Measurements from ENCODE around the gene NRAS.

Gene NRAS

DNA sequence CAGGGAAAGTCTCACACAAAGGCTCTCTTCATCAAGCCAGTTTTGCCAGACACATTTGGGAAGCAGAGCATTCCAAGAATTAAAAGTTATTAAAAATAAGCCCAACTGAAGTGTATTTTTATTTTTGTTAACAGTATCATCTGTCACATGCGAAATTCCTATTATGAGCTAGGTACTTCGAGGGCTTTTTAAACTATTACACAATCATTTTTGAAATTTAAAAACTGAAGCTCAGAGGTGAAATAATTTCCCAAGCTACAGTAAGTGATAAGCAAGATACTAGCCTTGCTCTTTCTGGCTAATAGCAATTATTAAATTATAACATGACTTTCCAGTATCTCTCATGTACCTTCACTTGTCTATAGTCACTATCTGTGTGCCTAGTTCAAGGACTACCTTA, 12.0 kb upstream of the NRAS start:
- no peak for DNase-seq (ENCODE audit: low read depth in 2 of 2)

DNA sequence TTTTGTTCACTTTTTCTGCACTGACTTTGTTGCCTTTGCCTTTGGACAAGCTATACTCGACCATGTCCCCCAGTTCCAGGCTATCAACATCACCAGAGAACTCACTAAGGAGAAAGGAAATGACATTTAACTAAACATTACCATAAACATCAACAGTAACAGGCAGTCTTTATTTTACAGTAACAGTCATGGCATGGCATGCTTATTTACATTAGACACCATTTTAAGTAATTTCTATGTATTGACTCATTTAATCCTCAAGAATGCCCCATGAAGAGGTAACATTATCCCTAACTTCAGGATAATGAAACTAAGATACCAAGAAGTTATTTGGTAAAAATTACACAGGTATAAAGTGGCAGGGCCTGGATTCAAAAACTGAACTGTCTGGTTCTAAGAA, 8.7 kb upstream of the NRAS start:
- no peak for DNase-seq (ENCODE audit: low read depth in 2 of 2)

DNA sequence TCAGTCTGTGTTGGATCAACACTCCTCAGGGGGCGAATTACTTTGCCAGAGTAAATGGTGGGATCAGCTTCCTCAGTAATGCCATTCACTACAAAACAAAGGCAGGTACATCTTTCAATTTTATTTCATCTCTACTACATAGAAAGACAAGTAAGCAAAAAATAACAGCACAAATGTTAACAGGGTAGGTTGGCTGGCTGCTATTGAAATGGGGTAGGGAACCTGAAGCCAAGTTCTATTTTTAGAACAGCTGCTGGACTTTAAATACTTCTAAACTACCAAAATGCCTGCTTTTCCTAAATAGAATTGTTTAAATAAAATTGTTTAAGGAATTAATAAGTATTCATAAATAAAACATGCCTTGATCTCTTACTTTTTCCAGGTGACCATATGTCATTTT, 7.3 kb upstream of the NRAS start:
- no peak for DNase-seq (ENCODE audit: low read depth in 2 of 2)

DNA sequence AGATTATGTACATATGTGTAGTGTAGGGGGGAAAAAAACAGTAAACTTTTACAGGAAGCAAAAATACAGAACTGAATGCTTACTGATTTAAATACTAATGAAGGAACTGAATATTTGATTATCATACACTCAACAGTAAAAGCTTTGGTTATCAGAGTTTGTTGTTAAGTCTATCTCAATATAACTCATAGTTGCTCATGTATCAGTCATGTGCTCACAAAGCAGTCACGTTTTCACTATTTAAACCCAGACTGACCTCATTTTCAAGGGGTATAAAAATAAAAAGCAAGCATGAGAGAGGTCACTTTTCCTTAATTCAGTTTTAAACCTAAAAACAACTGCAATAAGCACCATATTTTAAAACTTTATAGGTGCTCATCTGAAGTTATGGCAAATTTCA, 6.9 kb upstream of the NRAS start:
- DNase-seq (ENCODE audit: low read depth in 2 of 2) = no peak

DNA sequence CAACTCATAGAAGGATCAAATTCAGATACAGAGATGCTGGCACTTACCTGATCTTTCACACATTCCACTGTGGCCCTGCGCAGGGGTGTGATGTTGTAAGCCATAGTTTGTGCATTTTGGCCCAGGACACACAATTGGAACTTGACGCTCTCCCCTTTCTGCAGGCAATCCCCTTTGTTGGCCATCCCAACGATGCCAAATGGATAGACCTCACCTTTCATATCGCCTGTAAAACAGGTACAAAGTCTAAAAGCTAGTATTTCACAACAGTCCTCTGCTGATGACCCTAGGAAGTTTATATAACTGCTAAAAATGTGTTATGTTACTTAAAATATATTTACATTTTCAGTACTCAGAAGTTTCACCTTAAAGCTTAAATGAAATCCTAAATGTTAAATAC, 3.9 kb upstream of the NRAS start:
- no peak for DNase-seq (ENCODE audit: low read depth in 2 of 2)

DNA sequence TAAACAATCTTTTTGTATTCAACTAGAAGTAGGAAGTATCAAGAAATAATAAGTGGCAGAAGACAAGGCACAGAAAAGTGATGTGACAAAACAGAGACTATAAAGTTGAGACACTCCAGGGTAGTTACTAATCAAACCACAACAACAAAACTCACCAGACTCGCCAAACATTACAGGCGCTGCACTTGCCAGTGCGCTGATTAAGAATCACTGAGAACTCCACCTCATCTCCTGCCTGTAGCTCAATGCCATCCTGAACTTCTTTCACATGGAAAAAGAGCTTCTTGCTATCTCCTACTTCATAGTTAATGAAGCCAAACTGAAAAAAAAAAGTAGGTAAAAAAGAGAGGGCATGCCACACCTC, 2.8 kb upstream of the NRAS start:
- DNase-seq (ENCODE audit: low read depth in 2 of 2) = no peak

DNA sequence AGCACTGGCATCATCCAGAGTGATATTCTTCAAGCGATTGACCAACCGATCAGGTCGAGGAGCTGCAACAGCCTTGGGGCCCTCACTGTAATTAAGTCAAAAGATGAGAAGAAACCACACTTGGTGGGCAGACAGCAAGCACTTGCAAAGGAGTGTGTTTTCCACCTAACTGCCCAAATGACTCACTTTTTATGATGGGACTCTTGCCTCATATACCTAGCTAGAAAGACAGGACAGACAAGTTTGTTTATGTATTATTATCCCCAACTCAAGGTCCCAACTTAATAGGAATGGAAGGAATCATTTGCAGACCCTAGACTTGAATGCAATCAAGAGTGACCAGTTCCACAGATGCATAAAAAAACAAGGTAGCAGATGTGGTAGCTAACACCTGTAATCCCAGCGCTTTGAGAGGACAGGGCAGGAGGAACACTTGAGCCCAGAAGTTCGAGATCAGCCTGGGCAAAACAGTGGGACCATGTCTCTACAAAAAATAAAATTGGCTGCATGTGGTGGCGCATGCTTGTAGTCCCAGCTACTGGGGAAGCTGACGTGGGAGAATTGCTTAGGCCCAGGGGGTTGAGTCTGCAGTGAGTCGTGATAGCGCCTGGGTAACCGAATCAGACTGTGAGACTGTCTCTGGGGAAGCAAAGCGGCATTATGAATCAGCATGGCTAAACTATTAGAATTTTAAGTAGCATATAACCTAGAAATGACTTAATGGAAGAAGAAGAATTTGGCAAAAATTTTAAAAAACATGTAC, 2.3 kb upstream of the NRAS start:
- DNase-seq (ENCODE audit: low read depth in 2 of 2) = no peak

DNA sequence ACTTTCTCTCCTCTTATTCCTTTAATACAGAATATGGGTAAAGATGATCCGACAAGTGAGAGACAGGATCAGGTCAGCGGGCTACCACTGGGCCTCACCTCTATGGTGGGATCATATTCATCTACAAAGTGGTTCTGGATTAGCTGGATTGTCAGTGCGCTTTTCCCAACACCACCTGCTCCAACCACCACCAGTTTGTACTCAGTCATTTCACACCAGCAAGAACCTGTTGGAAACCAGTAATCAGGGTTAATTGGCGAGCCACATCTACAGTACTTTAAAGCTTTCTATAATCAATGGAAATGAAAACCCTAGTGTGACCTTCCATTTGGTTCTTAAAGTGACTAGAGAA, 643 bp downstream of the NRAS start:
- no peak for DNase-seq (ENCODE audit: low read depth in 2 of 2)

DNA sequence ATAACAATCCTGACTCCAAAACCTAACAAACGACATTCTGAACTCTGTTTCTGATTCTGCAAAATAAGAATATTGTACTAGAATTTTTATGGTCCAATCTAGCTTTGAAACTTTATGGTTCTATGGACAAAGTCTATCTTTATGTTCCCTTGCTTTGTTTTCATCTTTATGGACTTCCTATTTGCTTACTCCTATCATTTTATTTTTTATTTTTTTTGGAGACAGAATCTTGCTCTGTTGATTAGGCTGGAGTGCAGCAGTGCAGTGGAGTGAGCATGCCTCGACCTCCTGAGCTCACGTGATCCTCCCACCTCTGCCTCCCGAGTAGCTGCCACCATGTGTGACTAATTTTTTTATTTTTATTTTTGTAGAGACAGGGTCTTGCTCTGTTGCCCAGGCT, 3.6 kb downstream of the NRAS start:
- DNase-seq (ENCODE audit: low read depth in 2 of 2) = no peak

DNA sequence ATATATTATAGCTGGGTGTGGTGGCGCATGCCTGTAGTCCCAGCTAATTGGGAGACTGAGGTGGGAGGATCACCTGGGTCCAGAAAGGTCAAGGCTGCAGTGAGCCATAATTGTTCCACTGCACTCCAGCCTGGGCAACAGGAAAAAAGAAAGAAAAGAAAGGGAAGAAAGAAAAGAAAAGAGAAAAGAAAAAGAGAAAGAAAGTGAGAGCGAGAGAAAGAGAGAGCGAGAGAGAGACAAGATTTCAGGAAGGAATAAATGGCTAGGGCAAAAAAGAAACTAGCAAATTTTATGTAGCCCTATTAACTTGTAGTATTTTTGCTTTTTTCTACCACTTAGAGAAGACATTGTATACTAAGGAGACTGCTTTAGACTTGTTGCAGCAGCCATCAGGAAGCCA, 6.2 kb downstream of the NRAS start:
- no peak for DNase-seq (ENCODE audit: low read depth in 2 of 2)

DNA sequence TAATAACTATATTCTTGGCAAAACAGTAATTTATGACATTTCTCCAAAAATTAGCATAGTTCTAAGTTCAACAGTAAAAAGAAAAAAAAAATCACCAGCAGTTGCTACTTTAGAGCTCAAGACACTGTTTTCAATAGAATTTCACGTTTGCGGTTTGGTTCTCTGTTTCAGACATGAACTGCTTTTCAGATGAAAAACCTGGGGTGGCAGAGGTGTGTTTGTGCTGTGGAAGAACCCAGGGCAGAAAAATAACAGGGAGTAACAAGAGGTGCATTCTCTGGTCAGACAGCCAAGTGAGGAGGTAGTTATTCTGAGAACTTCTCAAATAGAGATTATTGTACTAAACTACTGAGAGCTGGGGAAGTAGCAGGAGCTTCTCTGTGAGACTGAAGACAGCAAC, 9.0 kb downstream of the NRAS start:
- DNase-seq (ENCODE audit: low read depth in 2 of 2) = no peak

DNA sequence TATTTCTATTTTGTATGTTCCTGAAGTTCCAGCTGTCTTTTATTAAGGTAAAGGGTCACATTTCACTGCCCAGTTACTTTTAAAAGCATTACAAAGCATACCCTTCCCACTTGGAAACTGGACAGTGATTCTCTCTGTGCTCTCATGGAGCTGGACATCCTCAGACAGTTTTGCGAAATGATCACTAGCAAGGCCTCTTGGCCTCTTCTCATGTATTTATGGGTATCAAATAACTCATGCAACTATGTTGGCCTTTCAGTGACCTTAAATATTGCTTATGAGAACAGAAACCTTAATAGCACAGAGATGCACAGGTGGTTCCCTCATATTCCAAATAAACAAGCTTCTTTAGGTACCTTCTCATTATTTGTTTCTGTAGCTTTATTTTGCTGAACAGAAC, 13.3 kb downstream of the NRAS start:
- DNase-seq (ENCODE audit: low read depth in 2 of 2) = no peak

DNA sequence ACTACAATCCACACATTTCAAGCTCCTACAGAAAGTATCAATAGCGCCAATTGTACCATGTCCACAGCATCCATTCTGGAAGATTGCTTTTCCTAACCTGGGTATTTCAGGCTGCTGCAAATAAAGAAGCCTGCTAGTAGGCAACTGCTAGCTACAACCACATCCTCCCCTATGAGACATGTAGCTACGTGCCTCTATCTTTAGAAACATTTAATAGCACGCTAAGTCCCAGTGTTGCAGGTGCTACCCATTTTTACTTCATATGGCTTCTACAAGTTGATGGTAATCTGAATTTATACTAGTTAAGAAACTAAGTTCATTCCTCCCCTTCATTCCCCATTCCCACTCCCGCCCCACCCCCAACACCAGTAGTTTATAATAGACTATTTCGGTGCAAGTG, 13.8 kb downstream of the NRAS start:
- DNase-seq (ENCODE audit: low read depth in 2 of 2) = no peak

DNA sequence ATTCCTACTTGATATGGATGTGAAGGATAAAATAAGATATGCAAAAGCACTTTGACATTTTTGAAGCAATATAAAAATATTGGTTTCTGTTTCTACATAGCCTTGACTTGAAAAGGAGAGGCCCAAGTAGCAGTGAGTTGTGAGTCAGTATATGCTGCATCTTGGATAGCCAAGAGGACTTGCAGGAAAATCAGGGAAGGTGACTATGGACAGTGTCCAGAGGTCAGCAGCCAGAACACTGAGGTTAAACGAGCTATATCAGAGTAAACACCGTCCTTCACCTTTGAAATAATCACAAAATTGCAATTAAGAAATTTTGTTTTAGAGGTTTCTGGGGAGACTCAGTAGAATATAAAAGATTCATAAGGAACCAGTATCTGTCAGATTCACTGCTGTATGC, 14.6 kb downstream of the NRAS start:
- DNase-seq (ENCODE audit: low read depth in 2 of 2) = no peak

DNA sequence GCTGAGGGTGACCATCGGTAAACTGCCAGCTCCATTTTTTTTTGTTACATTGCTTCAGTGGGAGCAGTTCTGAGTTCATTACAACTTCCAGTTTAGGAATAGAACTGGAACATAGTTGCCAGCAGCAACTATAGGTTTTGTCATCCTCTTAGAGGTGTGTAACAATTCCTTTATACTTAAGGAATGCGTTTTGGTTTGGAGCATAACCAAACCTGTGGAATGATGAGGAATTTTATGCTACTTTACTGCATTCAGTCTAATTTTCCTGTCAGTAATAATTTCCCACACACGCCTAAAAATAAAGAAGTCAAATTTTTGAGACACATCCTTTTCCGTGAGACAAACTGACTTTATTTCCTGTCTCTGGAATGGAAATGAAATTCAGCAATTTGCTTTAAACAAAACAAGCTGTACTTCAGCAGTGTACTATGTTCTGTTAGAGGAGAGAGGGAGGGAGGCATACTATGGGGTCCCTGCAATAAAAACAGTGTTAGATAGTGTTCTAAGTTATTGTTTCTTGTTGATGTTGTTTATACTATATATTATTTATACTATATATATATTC, 16.5 kb downstream of the NRAS start:
- DNase-seq (ENCODE audit: low read depth in 2 of 2) = no peak

DNA sequence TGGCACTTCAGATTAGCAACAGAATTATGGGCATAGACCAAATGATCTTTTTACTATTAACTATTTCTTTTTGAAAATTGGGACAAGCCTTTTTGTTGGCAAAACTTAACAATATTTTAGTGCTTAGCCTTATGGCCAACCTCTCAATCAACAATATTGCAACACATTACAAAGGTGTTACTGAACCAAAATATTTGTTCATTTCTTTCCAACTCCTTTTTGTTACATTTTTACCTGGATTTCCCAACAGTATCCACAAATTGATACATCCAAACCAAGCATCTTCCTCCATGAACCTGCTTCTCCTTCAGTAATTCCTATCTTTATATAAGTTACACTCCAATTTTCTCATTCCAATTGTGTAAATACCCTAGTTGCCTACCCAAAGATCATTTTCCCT, 19.8 kb downstream of the NRAS start:
- no peak for DNase-seq (ENCODE audit: low read depth in 2 of 2)

DNA sequence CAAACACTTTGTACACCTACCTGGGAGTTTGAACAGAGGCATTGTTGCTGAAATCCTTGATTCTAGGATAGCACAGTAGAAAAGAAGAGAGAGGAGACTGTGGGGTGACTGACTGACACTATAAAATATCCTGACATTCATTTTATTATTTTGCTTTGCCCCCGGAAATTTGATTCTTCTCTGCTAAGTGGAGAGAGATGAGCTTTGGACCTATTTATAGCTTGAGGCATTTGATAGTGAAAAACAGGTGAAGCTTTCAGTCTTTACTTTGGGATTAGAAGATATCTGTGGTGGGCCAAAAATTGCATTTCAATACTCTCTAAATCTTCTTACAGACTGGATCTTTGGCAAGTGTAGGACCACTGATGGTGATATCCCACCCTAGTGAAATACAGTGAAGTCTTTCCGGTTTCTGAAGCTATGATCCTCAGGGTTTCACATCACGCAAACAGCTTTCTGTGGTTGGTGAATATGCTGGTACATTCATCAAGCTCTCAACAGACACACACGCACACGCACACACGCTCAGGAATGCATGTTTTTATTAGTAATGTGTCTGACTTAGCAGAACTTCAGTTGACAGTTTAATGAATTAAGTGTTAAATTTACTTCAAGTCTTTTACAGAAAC, 21.0 kb downstream of the NRAS start, which contains the start of gene AMPD1:
AMPD1 (minus strand) TSS at position 117 of the 629 bp plus-strand sequence; CDS start at position 42, 75 bp downstream.
- DNase-seq (ENCODE audit: low read depth in 2 of 2) = no peak

DNA sequence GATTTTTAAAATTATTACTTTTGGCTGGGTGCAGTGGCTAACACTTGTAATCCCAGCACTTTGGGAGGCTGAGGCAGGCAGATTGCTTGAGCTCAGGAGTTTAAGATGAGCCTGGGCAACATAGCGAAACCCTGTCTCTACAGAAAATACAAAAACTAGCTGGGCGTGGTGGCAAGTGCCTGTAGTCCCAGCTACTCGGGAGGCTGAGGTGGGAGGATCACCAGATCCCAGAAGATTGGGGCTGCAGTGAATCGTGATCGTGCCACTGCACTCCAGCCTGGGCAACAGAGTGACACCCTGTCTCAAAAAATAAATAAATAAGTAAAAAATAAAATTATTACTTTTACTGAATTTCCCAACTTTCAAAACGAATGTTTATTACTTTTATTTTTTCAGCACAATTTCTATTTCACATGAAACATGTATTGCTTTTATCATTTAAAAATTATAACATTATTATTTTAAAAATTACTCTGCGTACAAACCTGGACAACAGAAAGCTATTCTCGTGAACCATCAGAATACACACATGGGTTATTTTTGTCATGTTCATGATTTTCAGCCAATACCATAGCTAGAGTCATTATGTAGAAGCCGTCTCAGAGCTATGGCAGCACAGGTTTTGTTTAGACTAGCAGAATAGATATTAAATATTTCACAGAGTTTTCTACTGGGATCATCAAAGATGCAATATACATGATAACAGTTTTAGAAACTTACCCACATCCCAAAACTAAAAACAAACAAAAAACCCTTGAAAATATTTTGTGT, 21.8 kb downstream of the NRAS start:
- DNase-seq (ENCODE audit: low read depth in 2 of 2) = no peak

DNA sequence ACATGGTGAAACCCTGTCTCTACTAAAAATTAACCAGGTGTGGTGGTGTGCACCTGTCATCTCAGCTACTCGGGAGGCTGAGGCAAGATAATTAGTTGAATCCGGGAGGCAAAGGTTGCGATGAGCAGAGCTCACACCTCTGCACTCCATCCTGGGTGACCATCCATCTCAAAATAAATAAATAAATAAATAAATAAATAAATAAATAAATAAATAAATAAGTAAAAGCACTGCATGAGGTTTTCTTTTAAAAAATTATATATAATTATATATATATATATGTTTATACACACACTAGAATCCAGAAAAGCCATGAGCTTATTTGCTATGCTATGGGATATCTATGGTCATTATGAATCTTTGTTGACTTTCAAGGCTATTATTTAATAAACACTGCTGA, 23.6 kb downstream of the NRAS start:
- no peak for DNase-seq (ENCODE audit: low read depth in 2 of 2)

DNA sequence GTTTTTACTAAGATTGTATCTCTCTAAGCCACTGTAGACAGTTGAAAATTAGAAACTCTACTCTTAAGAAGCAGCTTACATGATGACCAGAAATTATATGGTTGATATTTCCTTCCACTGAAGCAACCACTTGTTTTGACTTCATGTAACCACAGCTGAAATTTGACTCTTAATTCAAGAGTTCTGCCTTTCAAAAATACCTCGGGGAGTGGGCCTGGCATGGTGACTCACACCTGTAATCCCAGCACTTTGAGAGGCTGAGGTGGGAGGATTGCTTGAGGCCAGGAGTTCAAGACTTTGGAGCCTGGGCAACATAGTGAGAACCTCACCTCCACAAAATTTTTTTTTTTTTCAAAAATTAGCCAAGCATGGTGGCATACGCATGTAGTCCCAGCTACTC, 25.5 kb downstream of the NRAS start:
- no peak for DNase-seq (ENCODE audit: low read depth in 2 of 2)

DNA sequence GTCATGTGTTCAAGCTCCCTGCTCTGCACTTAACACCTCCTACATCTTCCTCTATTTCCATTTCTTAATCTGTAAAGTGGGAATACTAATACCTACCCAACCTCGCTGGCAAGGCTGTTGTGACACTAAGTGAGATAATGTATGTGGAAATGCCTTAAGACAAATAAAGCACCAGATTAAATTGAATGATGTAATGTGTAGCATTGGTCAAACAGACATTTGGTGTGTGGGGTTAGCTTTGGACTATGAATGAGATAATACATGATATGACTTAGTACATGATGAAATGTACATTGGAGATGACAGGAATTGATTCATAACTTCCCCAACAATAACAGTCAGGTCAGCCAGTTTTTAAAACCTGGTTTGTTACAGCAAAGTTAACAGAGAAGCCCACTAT, 26.4 kb downstream of the NRAS start:
- no peak for DNase-seq (ENCODE audit: low read depth in 2 of 2)

DNA sequence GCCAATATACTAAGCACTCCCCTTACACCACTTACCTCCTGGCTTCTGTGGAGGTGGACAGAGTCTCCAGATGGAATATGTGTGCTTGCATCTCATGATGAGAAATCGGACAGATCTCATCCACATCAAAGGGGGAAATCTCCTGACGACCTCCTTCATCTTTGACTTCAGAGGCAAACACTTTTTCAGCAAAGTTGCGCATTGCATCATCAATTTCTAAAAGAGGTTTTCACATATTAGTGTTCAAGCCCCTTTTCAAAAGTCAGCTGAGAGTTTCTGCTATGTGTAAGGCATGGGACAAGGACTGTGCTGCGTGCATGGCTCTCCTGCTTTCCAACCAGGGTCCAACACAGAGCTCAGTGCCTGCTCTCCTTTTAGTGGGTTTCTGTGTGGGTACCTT, 28.0 kb downstream of the NRAS start:
- no peak for DNase-seq (ENCODE audit: low read depth in 2 of 2)

DNA sequence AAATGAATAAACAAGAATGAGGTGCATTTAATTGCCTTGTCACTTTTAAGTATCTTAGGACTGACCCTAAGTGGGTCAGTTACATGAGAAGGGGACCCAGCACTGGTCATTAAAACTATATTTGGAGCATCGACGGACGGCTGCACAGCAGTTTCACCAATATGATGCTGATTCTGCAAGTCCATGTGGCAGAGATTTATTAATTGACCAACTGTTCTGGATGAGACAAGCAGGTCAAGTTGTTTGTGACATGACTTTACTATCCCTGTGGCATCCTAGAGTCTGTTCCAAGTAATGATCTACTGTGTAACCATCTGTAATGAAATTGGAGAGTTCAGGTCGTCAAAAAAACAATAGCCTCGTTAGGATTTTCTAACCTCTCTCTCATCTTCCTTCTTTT, 30.7 kb downstream of the NRAS start:
- no peak for DNase-seq (ENCODE audit: low read depth in 2 of 2)

All from stimulated activated CD8-positive, alpha-beta memory T cell treated with anti-CD3 and anti-CD28 coated beads, Interleukin-15, amount 100 ng/mL, for 4 hours (primary cell).